ENCODE measurements around the gene LCN6. TPM values are rescaled to one million over a fixed set of nuclear protein-coding genes. Genes with fewer than 3 reads are reported as not detected.
"Not testable (repeated sequence)": the region's sequence is repeated elsewhere in the genome, so short reads cannot be mapped to it uniquely, and the experiment has no call there.

LCN6 gene
- total and polyA plus RNA-seq, 7 donors = 1.2 to 19.1 (median 5.9) TPM

DNA sequence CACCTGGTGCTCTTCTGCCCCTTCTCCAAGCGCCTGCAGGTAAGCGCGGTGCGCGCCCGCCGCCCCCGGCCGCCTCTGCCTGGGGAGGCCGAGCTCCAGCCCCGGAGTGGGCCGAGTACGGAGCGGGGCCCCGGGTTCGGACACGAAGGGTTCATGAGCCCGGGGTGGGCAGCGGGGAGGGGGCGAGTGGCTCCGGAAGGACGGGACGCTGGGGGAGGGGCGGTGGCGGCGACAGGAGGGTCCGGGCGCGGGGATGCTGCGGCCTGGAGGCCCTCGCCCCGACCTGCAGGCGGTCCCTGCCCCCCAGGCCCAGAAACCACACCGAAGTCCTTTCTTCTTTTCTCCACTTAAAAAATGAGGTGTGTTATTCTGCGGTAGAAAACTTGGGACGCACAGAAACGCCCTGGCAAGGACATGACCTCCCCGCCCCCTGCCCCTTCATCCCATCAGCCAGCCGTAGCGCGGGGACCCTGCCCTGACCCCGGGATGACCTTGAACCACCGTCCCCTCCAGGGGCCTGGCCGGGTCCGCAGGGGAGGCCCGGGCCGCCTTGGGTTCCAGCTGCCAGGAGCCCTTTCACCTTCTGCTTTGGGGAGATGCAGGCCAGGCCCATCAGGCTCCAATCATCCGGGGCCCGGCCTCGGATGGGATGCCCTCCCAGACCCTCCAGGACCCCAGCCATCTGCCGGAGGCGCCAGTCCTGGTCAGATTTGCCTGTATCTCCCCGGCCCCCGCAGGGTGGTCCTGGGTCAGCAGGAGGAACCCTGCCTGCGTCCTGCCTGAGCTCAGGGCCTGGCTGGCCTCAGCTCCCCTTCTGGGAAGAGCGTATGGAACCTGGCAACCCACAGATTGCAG lies 35.4 kb downstream of the LCN6 start:
- Histone ChIP-seq H3K27me3 (peaks cover 0 to 20% (median 20%) of the 10 kb centered on the region in 3 donors), H3K36me3 (no peaks in the 10 kb centered on the region), H3K27ac (peak overlapping the region; percentile 66 to 76 (median 74)), H3K9me3 (no peaks in the 10 kb centered on the region), H3K4me3 (peak overlapping the region; percentile 51 to 70 (median 61)), H3K4me1 (peaks cover 0 to 23% (median 20%) of the 10 kb centered on the region in 4 donors)
- no peak for DNase-seq
- no peak for TF ChIP-seq POLR2AphosphoS5 (IDR thresholded peaks at IDR 0.05)
- no peak for TF ChIP-seq POLR2A (IDR thresholded peaks at IDR 0.05)
- no peak for TF ChIP-seq EP300 (IDR thresholded peaks at IDR 0.05)
- TF ChIP-seq, protein P1, sequence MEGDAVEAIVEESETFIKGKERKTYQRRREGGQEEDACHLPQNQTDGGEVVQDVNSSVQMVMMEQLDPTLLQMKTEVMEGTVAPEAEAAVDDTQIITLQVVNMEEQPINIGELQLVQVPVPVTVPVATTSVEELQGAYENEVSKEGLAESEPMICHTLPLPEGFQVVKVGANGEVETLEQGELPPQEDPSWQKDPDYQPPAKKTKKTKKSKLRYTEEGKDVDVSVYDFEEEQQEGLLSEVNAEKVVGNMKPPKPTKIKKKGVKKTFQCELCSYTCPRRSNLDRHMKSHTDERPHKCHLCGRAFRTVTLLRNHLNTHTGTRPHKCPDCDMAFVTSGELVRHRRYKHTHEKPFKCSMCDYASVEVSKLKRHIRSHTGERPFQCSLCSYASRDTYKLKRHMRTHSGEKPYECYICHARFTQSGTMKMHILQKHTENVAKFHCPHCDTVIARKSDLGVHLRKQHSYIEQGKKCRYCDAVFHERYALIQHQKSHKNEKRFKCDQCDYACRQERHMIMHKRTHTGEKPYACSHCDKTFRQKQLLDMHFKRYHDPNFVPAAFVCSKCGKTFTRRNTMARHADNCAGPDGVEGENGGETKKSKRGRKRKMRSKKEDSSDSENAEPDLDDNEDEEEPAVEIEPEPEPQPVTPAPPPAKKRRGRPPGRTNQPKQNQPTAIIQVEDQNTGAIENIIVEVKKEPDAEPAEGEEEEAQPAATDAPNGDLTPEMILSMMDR (IDR thresholded peaks at IDR 0.05) = no peak
- intact Hi-C loops (cut with DNase I) = no loop called here
- 7 to 9% methylated on average over 56 of the region's 56 CpGs for WGBS, 2 donors

DNA sequence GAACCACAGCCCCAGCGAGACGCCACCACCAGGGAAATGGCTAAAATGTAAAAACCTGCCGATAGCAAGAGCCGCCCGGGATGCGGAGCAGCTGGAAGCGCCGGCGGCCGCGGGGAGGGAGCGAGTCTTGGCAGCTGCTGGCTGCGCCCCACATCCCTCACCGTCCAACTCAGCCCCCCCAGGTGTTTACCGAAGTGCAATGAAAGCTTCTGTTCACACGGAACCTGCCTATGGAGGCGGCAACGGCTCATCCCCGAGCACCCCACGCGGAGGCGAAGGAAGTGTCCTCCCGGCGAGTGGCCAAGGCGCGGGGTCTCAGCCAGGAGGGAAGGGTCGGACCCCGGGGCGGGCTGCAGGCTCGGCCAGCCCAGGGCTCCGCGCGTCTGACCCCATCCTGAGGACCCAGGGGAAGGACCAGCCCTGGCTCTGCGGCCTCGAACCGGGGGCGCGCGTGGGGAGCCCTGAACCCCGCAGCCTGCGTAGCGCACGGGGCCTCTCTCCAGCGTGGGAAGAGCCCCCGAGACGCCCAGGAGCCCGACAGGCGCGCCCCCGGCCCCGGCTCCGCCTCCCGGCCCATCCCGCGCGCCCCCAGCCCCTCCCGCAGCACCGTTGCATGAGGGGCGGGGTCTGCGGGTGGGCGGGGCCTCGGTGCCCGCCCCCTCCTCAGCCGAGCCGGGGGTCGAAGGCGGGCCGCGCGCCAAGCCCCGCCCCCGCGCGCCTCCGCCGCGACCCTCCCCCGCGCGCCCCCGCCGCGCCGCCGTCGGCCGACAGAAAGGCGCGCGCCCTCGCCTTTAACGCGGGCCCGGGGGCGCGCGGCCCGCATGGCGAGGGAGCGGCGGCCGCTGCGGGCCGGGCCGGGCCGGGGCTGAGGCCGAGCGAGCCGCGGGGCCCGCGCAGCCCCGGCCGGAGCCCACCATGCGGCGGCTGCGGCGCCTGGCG lies 36.3 kb downstream of the LCN6 start, which contains the start of gene DIPK1B:
DIPK1B (plus strand) TSS at position 822 of the 939 bp plus-strand sequence; CDS start at position 916, 94 bp downstream.
- 1% methylated on average over 119 of the region's 119 CpGs for WGBS, 2 donors
- Histone ChIP-seq H3K27me3 (peaks cover 0 to 20% (median 20%) of the 10 kb centered on the region in 3 donors), H3K4me1 (peaks cover 0 to 23% (median 20%) of the 10 kb centered on the region in 4 donors), H3K4me3 (peak within 1 kb of the TSS; percentile 51 to 70 (median 61)), H3K36me3 (no peaks in the 10 kb centered on the region), H3K27ac (peak within 1 kb of the TSS; percentile 66 to 76 (median 74)), H3K9me3 (no peaks in the 10 kb centered on the region)
- DNase-seq = no peak
- TF ChIP-seq POLR2AphosphoS5 (IDR thresholded peaks at IDR 0.05) = no peak
- TF ChIP-seq, protein P1 (IDR thresholded peaks at IDR 0.05) = no peak
- no peak for TF ChIP-seq EP300 (IDR thresholded peaks at IDR 0.05)
- TF ChIP-seq POLR2A (IDR thresholded peaks at IDR 0.05) = no peak
- intact Hi-C loops (cut with DNase I) = no loop called here

DNA sequence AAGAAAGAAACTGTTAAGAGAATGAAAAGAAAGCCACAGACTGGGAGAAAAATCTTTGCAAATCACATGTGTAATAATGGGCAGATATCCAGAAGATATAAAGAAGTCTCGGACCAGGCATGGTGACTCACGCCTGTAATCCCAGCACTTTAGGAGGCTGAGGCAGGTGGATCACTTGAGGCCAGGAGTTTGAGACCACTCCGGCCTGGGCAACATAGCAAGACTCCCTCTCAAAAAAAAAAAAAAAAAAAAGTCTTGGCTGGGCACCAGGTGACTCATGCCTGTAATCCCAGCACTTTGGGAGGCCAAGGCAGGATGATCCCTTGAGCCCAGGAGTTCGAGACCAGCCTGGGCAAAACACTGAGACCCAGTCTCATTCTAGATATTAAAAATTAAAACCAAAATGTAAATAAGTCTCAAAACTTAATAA lies 37.1 kb downstream of the LCN6 start:
- DNase-seq; H3K36me3 ChIP-seq; H3K9me3 ChIP-seq; intact Hi-C loops (cut with DNase I): not testable (repeated sequence)
- 23 to 60% methylated on average over 4 of the region's 4 CpGs for WGBS, 2 donors
- Histone ChIP-seq H3K27me3 (peaks cover 0 to 20% (median 20%) of the 10 kb centered on the region in 3 donors), H3K4me3 (peak overlapping the region in 1 of 4 donors; percentile 69), H3K27ac (peak overlapping the region in 2 of 4 donors; percentile 33 to 53), H3K4me1 (peaks cover 0 to 23% (median 20%) of the 10 kb centered on the region in 4 donors)

DNA sequence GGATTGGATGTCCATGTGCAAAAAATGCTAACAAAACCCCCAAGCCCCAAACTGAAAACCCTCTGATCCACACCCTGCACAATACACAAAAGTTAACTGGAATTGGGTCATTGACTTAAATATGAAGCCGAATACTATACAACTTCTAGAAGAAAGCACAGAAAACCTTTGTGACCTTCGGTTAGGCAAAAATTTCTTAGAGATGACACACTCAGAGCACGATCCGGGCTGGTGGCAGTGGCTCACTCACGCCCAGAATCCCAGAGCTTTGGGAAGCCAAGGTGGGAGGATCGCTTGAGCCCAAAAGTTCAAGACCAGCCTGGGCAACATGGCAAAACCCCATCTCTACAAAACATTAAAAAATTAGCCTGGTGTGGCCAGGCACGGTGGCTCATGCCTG lies 37.8 kb downstream of the LCN6 start:
- no peaks in the 10 kb centered on the region for H3K36me3 ChIP-seq
- TF ChIP-seq EP300 (IDR thresholded peaks at IDR 0.05) = no peak
- TF ChIP-seq POLR2A (IDR thresholded peaks at IDR 0.05) = no peak
- TF ChIP-seq, protein P1 (IDR thresholded peaks at IDR 0.05) = no peak
- TF ChIP-seq POLR2AphosphoS5 (IDR thresholded peaks at IDR 0.05) = no peak
- intact Hi-C loops (cut with DNase I) = no loop called here
- no peak overlapping the region for H3K4me3 ChIP-seq
- H3K4me1 ChIP-seq = peaks cover 0 to 23% (median 20%) of the 10 kb centered on the region in 4 donors
- H3K9me3 ChIP-seq = no peaks in the 10 kb centered on the region
- peak overlapping the region in 2 of 4 donors; percentile 21 to 33 for H3K27ac ChIP-seq
- DNase-seq = no peak
- peaks cover 0 to 20% (median 20%) of the 10 kb centered on the region in 3 donors for H3K27me3 ChIP-seq
- 82 to 93% methylated on average over 7 of the region's 7 CpGs for WGBS, 2 donors
